PFSK-1 (cell line): ENCODE results near the gene COLEC11.

Experiments
- POLR2AphosphoS5 ChIP-seq: IDR thresholded peaks from 2 replicates; pipeline ENCODE4 v1.6.1; 2012; ENCODE audit warnings: low read depth, mild to moderate bottlenecking, control low read depth, low read length, moderate library complexity
- REST ChIP-seq, 2 experiments: IDR thresholded peaks; 2 replicates each; pipeline versions ENCODE4 v1.6.1 to v1.8.0; 2011 to 2012; ENCODE audit warnings: low read depth in 2 of 2, low read length in 2 of 2, control low read depth in 1 of 2, inconsistent platforms in 1 of 2, mild to moderate bottlenecking in 1 of 2, moderate library complexity in 1 of 2; ENCODE audit not compliant: insufficient read depth in 1 of 2
- SIN3A ChIP-seq: IDR thresholded peaks from 2 replicates; pipeline ENCODE4 v1.6.1; 2012; ENCODE audit warnings: mild to moderate bottlenecking, low read length, moderate library complexity, borderline replicate concordance; ENCODE audit not compliant: insufficient read depth
- TAF1 ChIP-seq: IDR thresholded peaks from 2 replicates; pipeline ENCODE4 v1.6.1; 2012; ENCODE audit warnings: low read length, control low read depth, borderline replicate concordance; ENCODE audit not compliant: insufficient read depth

GRCh38 chr2:3649581-3649980 is 54.7 kb downstream of the COLEC11 start:
- no peak for TF ChIP-seq POLR2AphosphoS5
- no peak for TF ChIP-seq TAF1
- no peak for TF ChIP-seq REST (IDR thresholded peaks at IDR 0.05; ENCODE audit: insufficient read depth in 1 of 2, low read depth in 2 of 2, low read length in 2 of 2)
- no peak for TF ChIP-seq SIN3A
